ENCODE measurements around the gene TTC39B.
"Not testable (repeated sequence)": the region's sequence is repeated elsewhere in the genome, so short reads cannot be mapped to it uniquely, and the experiment has no call there.

GRCh38 chr9:15319661-15320060, 12.6 kb upstream of the TTC39B start:
- not testable (repeated sequence) for TF ChIP-seq EZH2 (IDR thresholded peaks at IDR 0.05; ENCODE audit: borderline replicate concordance, low read length)
- TF ChIP-seq, protein P1, sequence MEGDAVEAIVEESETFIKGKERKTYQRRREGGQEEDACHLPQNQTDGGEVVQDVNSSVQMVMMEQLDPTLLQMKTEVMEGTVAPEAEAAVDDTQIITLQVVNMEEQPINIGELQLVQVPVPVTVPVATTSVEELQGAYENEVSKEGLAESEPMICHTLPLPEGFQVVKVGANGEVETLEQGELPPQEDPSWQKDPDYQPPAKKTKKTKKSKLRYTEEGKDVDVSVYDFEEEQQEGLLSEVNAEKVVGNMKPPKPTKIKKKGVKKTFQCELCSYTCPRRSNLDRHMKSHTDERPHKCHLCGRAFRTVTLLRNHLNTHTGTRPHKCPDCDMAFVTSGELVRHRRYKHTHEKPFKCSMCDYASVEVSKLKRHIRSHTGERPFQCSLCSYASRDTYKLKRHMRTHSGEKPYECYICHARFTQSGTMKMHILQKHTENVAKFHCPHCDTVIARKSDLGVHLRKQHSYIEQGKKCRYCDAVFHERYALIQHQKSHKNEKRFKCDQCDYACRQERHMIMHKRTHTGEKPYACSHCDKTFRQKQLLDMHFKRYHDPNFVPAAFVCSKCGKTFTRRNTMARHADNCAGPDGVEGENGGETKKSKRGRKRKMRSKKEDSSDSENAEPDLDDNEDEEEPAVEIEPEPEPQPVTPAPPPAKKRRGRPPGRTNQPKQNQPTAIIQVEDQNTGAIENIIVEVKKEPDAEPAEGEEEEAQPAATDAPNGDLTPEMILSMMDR (IDR thresholded peaks at IDR 0.05; ENCODE audit: low read length), result not testable (repeated sequence)

Measured in OCI-LY1 (cell line).